Activated naive CD8-positive, alpha-beta T cell treated with anti-CD3 and anti-CD28 coated beads for 36 hours (primary cell): ENCODE results near the gene BHLHE40. TPM values are rescaled to one million over a fixed set of nuclear protein-coding genes. Genes with fewer than 3 reads are reported as not detected.
"Not testable (repeated sequence)": the region's sequence is repeated elsewhere in the genome, so short reads cannot be mapped to it uniquely, and the experiment has no call there.

ENCODE experiments used
- DNase-seq: peaks from one replicate; pipeline ENCODE4 v3.0.0; 2021
- H3K27ac Mint-ChIP-seq: one replicate; pipeline ENCODE4 v1.8.0; 2022; ENCODE audit warnings: mild to moderate bottlenecking, moderate library complexity, mixed read lengths
- H3K27me3 Mint-ChIP-seq: one replicate; pipeline ENCODE4 v1.8.0; 2022; ENCODE audit warnings: mild to moderate bottlenecking, mixed read lengths
- H3K36me3 Mint-ChIP-seq: one replicate; pipeline ENCODE4 v1.8.0; 2021; ENCODE audit warnings: mild to moderate bottlenecking, mixed read lengths
- H3K4me1 Mint-ChIP-seq: one replicate; pipeline ENCODE4 v1.8.0; 2021; ENCODE audit warnings: mixed read lengths
- H3K4me3 Mint-ChIP-seq: one replicate; pipeline ENCODE4 v1.8.0; 2022; ENCODE audit warnings: mild to moderate bottlenecking, moderate library complexity, mixed read lengths
- H3K9me3 Mint-ChIP-seq: one replicate; pipeline ENCODE4 v1.8.0; 2022; ENCODE audit warnings: mixed read lengths
- total RNA-seq, 2 experiments: library from RNA; stranded (reverse); gene quantifications; one replicate each; pipeline ENCODE4 v1.2.3, GENCODE V29; 2021

Gene BHLHE40
- total RNA-seq, 2 experiments from 2014 or later: 292 to 294 TPM

- H3K4me3 Mint-ChIP-seq: no peak overlapping the region
- H3K27me3 Mint-ChIP-seq: no peaks in the 10 kb centered on the region
- H3K9me3 Mint-ChIP-seq: no peaks in the 10 kb centered on the region
- no peak for DNase-seq
- peaks cover 3% of the 10 kb centered on the region for H3K4me1 Mint-ChIP-seq
- H3K27ac Mint-ChIP-seq: no peak overlapping the region
- no peaks in the 10 kb centered on the region for H3K36me3 Mint-ChIP-seq
These were observed 28.3 kb upstream of the BHLHE40 start for GRCh38 chr3:4950948-4951347.

GRCh38 chr3:4953119-4953518 lies 26.1 kb upstream of the BHLHE40 start:
- H3K9me3 Mint-ChIP-seq: no peaks in the 10 kb centered on the region
- peaks cover 3% of the 10 kb centered on the region for H3K4me1 Mint-ChIP-seq
- H3K36me3 Mint-ChIP-seq: peaks cover 3% of the 10 kb centered on the region
- H3K27ac Mint-ChIP-seq: no peak overlapping the region
- no peak overlapping the region for H3K4me3 Mint-ChIP-seq
- DNase-seq: no peak
- no peaks in the 10 kb centered on the region for H3K27me3 Mint-ChIP-seq

- Mint-ChIP-seq H3K27ac (no peak overlapping the region), H3K36me3 (peaks cover 13% of the 10 kb centered on the region), H3K4me3 (no peak overlapping the region), H3K27me3 (no peaks in the 10 kb centered on the region), H3K9me3 (peaks cover 8% of the 10 kb centered on the region), H3K4me1 (no peaks in the 10 kb centered on the region)
- DNase-seq: no peak
These were observed 24.8 kb upstream of the BHLHE40 start for GRCh38 chr3:4954256-4955000.

- Mint-ChIP-seq H3K27me3 (no peaks in the 10 kb centered on the region), H3K9me3 (peaks cover 10% of the 10 kb centered on the region), H3K27ac (no peak overlapping the region), H3K36me3 (peaks cover 15% of the 10 kb centered on the region), H3K4me3 (no peak overlapping the region), H3K4me1 (peaks cover 2% of the 10 kb centered on the region)
- DNase-seq: no peak
These were observed 23.1 kb upstream of the BHLHE40 start for GRCh38 chr3:4956099-4956498.

- H3K27ac Mint-ChIP-seq: no peak overlapping the region
- no peak for DNase-seq
- no peak overlapping the region for H3K4me3 Mint-ChIP-seq
- peaks cover 10% of the 10 kb centered on the region for H3K9me3 Mint-ChIP-seq
- H3K4me1 Mint-ChIP-seq: peaks cover 2% of the 10 kb centered on the region
- H3K36me3 Mint-ChIP-seq: peaks cover 15% of the 10 kb centered on the region
- H3K27me3 Mint-ChIP-seq: no peaks in the 10 kb centered on the region
These were observed 22.5 kb upstream of the BHLHE40 start for GRCh38 chr3:4956738-4957137.

- Mint-ChIP-seq H3K4me3 (no peak overlapping the region), H3K9me3 (peaks cover 10% of the 10 kb centered on the region), H3K36me3 (peaks cover 15% of the 10 kb centered on the region), H3K27ac (no peak overlapping the region), H3K27me3 (no peaks in the 10 kb centered on the region), H3K4me1 (peaks cover 2% of the 10 kb centered on the region)
- no peak for DNase-seq
These were observed 21.3 kb upstream of the BHLHE40 start for GRCh38 chr3:4957978-4958377.

- Mint-ChIP-seq H3K4me1 (peaks cover 2% of the 10 kb centered on the region), H3K36me3 (peaks cover 15% of the 10 kb centered on the region), H3K4me3 (no peak overlapping the region), H3K9me3 (peaks cover 10% of the 10 kb centered on the region), H3K27ac (no peak overlapping the region), H3K27me3 (no peaks in the 10 kb centered on the region)
- DNase-seq: no peak
These were observed 20.1 kb upstream of the BHLHE40 start for GRCh38 chr3:4959180-4959579.

- H3K27ac Mint-ChIP-seq, DNase-seq, H3K27me3 Mint-ChIP-seq, H3K4me3 Mint-ChIP-seq, H3K4me1 Mint-ChIP-seq: not testable (repeated sequence)
- Mint-ChIP-seq H3K9me3 (peaks cover 16% of the 10 kb centered on the region), H3K36me3 (peaks cover 24% of the 10 kb centered on the region)
These were observed 17.4 kb upstream of the BHLHE40 start for GRCh38 chr3:4961865-4962264.

GRCh38 chr3:4963669-4964570 lies 15.3 kb upstream of the BHLHE40 start:
- peaks cover 28% of the 10 kb centered on the region for H3K36me3 Mint-ChIP-seq
- no peak for DNase-seq
- H3K4me3 Mint-ChIP-seq: no peak overlapping the region
- H3K27ac Mint-ChIP-seq: no peak overlapping the region
- peaks cover 6% of the 10 kb centered on the region for H3K4me1 Mint-ChIP-seq
- peaks cover 28% of the 10 kb centered on the region for H3K9me3 Mint-ChIP-seq
- H3K27me3 Mint-ChIP-seq: no peaks in the 10 kb centered on the region

- H3K36me3 Mint-ChIP-seq: peaks cover 33% of the 10 kb centered on the region
- H3K4me3 Mint-ChIP-seq, H3K4me1 Mint-ChIP-seq, H3K27ac Mint-ChIP-seq, H3K27me3 Mint-ChIP-seq, DNase-seq: not testable (repeated sequence)
- H3K9me3 Mint-ChIP-seq: peaks cover 31% of the 10 kb centered on the region
These were observed 13.2 kb upstream of the BHLHE40 start for GRCh38 chr3:4966006-4966405.

GRCh38 chr3:4967683-4968082 lies 11.6 kb upstream of the BHLHE40 start:
- peaks cover 32% of the 10 kb centered on the region for H3K9me3 Mint-ChIP-seq
- H3K36me3 Mint-ChIP-seq: peaks cover 36% of the 10 kb centered on the region
- not testable (repeated sequence) for H3K27ac Mint-ChIP-seq, H3K27me3 Mint-ChIP-seq, H3K4me3 Mint-ChIP-seq, H3K4me1 Mint-ChIP-seq, DNase-seq

- DNase-seq, H3K27me3 Mint-ChIP-seq, H3K27ac Mint-ChIP-seq, H3K4me3 Mint-ChIP-seq: not testable (repeated sequence)
- H3K36me3 Mint-ChIP-seq: peaks cover 41% of the 10 kb centered on the region
- H3K4me1 Mint-ChIP-seq: peaks cover 22% of the 10 kb centered on the region
- peaks cover 29% of the 10 kb centered on the region for H3K9me3 Mint-ChIP-seq
These were observed 7.8 kb upstream of the BHLHE40 start for GRCh38 chr3:4971437-4971836.

GRCh38 chr3:4971838-4972237 lies 7.4 kb upstream of the BHLHE40 start:
- Mint-ChIP-seq H3K4me1 (peaks cover 26% of the 10 kb centered on the region), H3K27ac (no peak overlapping the region), H3K4me3 (no peak overlapping the region), H3K9me3 (peaks cover 27% of the 10 kb centered on the region), H3K27me3 (no peaks in the 10 kb centered on the region), H3K36me3 (peaks cover 37% of the 10 kb centered on the region)
- DNase-seq: no peak

- peaks cover 32% of the 10 kb centered on the region for H3K36me3 Mint-ChIP-seq
- H3K27ac Mint-ChIP-seq: no peak overlapping the region
- H3K27me3 Mint-ChIP-seq: no peaks in the 10 kb centered on the region
- H3K4me3 Mint-ChIP-seq: no peak overlapping the region
- no peak for DNase-seq
- H3K4me1 Mint-ChIP-seq: peaks cover 36% of the 10 kb centered on the region
- peaks cover 20% of the 10 kb centered on the region for H3K9me3 Mint-ChIP-seq
These were observed 6.3 kb upstream of the BHLHE40 start for GRCh38 chr3:4972652-4973643.
